Prostate gland (tissue), 2 donors: ENCODE data around the gene TCP1.

Experiments used
- POLR2A ChIP-seq: fragments of 450-650 bp; IDR thresholded peaks from one replicate; pipeline ENCODE4 v1.6.1; 2016; ENCODE audit warnings: antibody characterized with exemption, mild to moderate bottlenecking
- POLR2AphosphoS5 ChIP-seq: sonication (generic); formaldehyde crosslinking; IDR thresholded peaks from one replicate; pipeline ENCODE4 v1.6.1; 2017; ENCODE audit warnings: antibody characterized with exemption
- TF ChIP-seq, protein P1 (sequence below), 4 experiments: fragments of 200-600 bp in 2 of 4; fragments of 450-650 bp in 2 of 4; sonication (generic) in 2 of 4; IDR thresholded peaks; 1 replicate in 3 of 4; 2 replicates in 1 of 4; pipeline ENCODE4 v1.5.1; 2016 to 2019; ENCODE audit warnings: antibody characterized with exemption in 4 of 4, mild to moderate bottlenecking in 2 of 4, moderate library complexity in 2 of 4

DNA sequence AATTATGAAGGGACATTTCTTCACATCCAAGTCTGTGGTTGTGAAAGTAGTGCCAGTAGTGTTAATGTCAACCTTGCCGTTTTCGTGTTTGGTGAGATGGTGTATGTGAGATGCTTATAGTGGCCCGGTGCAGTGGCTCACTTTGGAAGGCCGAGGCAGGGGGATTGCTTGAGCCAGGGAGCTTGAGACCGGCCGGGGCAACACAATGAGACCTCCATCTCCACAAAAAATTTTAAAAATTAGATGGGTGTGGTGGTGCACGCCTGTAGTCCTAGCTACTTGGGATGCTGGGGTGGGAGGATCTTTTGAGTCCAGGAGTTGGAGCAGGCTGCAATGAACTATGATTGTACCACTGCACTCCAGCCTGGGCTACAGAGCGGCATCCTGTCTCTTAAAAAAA, 48.1 kb upstream of the TCP1 start:
- TF ChIP-seq, protein P1, sequence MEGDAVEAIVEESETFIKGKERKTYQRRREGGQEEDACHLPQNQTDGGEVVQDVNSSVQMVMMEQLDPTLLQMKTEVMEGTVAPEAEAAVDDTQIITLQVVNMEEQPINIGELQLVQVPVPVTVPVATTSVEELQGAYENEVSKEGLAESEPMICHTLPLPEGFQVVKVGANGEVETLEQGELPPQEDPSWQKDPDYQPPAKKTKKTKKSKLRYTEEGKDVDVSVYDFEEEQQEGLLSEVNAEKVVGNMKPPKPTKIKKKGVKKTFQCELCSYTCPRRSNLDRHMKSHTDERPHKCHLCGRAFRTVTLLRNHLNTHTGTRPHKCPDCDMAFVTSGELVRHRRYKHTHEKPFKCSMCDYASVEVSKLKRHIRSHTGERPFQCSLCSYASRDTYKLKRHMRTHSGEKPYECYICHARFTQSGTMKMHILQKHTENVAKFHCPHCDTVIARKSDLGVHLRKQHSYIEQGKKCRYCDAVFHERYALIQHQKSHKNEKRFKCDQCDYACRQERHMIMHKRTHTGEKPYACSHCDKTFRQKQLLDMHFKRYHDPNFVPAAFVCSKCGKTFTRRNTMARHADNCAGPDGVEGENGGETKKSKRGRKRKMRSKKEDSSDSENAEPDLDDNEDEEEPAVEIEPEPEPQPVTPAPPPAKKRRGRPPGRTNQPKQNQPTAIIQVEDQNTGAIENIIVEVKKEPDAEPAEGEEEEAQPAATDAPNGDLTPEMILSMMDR (IDR thresholded peaks at IDR 0.05), result no peak
- no peak for TF ChIP-seq POLR2AphosphoS5
- no peak for TF ChIP-seq POLR2A
